ENCODE results near the gene DCP1A. TPM values are rescaled to one million over a fixed set of nuclear protein-coding genes. Genes with fewer than 3 reads are reported as not detected.

Gene DCP1A
- polyA plus RNA-seq, 1 of the 3 experiments (the other 2 are of a cell fraction) = 12.9 TPM

DNA sequence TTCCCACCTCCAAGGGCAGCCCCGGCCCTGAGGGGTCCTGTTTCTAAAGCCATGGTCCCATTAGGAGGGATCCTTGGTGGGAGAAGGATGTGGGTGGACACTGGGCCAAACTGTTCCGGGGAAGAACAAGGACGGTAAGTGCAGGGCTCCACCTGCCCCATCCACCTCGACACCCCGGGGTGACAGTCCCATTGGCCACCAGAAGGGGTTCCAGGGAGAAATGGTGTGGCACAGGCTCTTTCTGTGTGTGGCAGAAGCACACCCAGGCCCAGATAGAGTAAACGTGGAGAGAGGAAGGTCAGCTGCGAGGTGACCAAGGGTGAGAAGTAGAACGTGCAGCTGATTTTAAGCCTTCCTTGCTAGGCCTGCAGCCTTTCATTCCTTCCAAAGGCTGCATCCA, 103.6 kb downstream of the DCP1A start:
- no peak for DNase-seq
- Histone ChIP-seq H3K4me2 (no peak overlapping the region), H4K20me1 (ENCODE audit: insufficient read depth) (peaks cover 80% of the 10 kb centered on the region), H3K9me2 (no peaks in the 10 kb centered on the region), H3K4me3 (ENCODE audit: low read depth in 2 of 2, low read length in 1 of 2) (no peak overlapping the region), H3K27me3 (ENCODE audit: insufficient read depth) (no peaks in the 10 kb centered on the region), H2AFZ (ENCODE audit: low read depth) (no peak overlapping the region), H3K79me2 (ENCODE audit: insufficient read depth) (peaks cover 91% of the 10 kb centered on the region), H3K4me1 (ENCODE audit: control insufficient read depth in 1 of 2, insufficient read depth in 2 of 2, low read depth in 1 of 2, low read length in 1 of 2) (peaks cover 5 to 19% of the 10 kb centered on the region in 2 experiments; a peak in 3 of 4 replicates), H3K27ac (ENCODE audit: low read depth in 2 of 2, low read length in 1 of 2) (no peak overlapping the region; a peak in 1 of 4 replicates), H3K36me3 (replicated peaks in 1 of 2; ENCODE audit: control insufficient read depth in 1 of 2, insufficient read depth in 2 of 2, low read length in 1 of 2) (peaks cover 33 to 34% of the 10 kb centered on the region in 2 experiments), H3K9ac (no peak overlapping the region), H3F3A (replicated peaks; ENCODE audit: insufficient read depth) (peaks cover 21% of the 10 kb centered on the region), H3K9me3 (no peaks in the 10 kb centered on the region)
- TF ChIP-seq CHD2 (IDR thresholded peaks at IDR 0.05; ENCODE audit: low read length, partially characterized antibody) (no peak), ELF1 (IDR thresholded peaks at IDR 0.05) (no peak), FOXJ3 (CRISPR knock-in tag; IDR thresholded peaks at IDR 0.05) (no peak)
- ChIA-PET POLR2A (no interaction called here), CTCF (interaction anchor here (1.0 kb wide), 1 partner anchor 27 kb away, joined by 3 read pairs; no protein-coding TSS in a partner anchor)
- 79% methylated on average over 7 of the region's 8 CpGs for WGBS (ENCODE audit: low lambda C conversion rate)

DNA sequence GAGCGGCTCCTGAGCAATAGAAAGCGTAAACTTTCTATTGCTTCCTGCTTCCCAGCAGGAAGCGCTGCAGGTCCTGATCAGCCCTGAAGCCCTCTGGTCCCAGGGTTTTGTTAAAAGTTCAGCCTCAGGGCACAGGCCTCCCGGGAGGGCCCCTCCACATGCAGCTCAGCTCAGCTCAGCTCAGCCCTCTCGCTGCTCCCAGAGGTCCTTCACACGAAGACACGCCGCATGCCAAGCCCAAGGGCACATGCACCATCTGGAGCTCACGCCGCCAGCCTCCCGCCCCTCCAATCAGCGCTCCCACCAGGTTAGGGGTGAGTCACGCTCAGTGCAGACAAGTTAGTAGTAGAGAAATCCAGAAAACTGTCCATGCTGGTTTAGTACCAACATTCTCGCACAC, 104.2 kb downstream of the DCP1A start:
- ChIA-PET POLR2A (no interaction called here), CTCF (no interaction called here)
- H3K9me2 ChIP-seq = no peaks in the 10 kb centered on the region
- H3K36me3 ChIP-seq (replicated peaks in 1 of 2; ENCODE audit: control insufficient read depth in 1 of 2, insufficient read depth in 2 of 2, low read length in 1 of 2) = peaks cover 32 to 36% of the 10 kb centered on the region in 2 experiments
- no peak overlapping the region for H3K4me3 ChIP-seq (ENCODE audit: low read depth in 2 of 2, low read length in 1 of 2)
- no peak overlapping the region for H3K4me2 ChIP-seq
- peak; percentile 47 for DNase-seq
- H3K4me1 ChIP-seq (ENCODE audit: control insufficient read depth in 1 of 2, insufficient read depth in 2 of 2, low read depth in 1 of 2, low read length in 1 of 2) = peaks cover 8 to 23% of the 10 kb centered on the region in 2 experiments; a peak in 3 of 4 replicates
- no peaks in the 10 kb centered on the region for H3K9me3 ChIP-seq
- H3K27me3 ChIP-seq (ENCODE audit: insufficient read depth) = no peaks in the 10 kb centered on the region
- no peak overlapping the region for H3K9ac ChIP-seq
- H3K79me2 ChIP-seq (ENCODE audit: insufficient read depth) = peaks cover 84% of the 10 kb centered on the region
- H3K27ac ChIP-seq (ENCODE audit: low read depth in 2 of 2, low read length in 1 of 2) = no peak overlapping the region
- H3F3A ChIP-seq (replicated peaks; ENCODE audit: insufficient read depth) = peaks cover 27% of the 10 kb centered on the region
- no peak overlapping the region for H2AFZ ChIP-seq (ENCODE audit: low read depth)
- peaks cover 74% of the 10 kb centered on the region for H4K20me1 ChIP-seq (ENCODE audit: insufficient read depth)
- 91% methylated on average over 6 of the region's 14 CpGs for WGBS (ENCODE audit: low lambda C conversion rate)
- TF ChIP-seq SIN3A (IDR thresholded peaks at IDR 0.05; ENCODE audit: borderline replicate concordance, low read depth, low read length) = no peak
- no peak for TF ChIP-seq SMC3 (IDR thresholded peaks at IDR 0.05; ENCODE audit: low read depth, low read length)
- 0 out of 2 replicates have a peak, but pooled peaks have one; percentile 34 for TF ChIP-seq MAX (IDR thresholded peaks at IDR 0.05; ENCODE audit: low read depth)

GRCh38 chr3:53242642-53243041, 104.7 kb downstream of the DCP1A start:
- Histone ChIP-seq H4K20me1 (ENCODE audit: insufficient read depth) (peaks cover 69% of the 10 kb centered on the region), H3K27me3 (ENCODE audit: insufficient read depth) (no peaks in the 10 kb centered on the region), H3K79me2 (ENCODE audit: insufficient read depth) (peaks cover 79% of the 10 kb centered on the region), H3K27ac (ENCODE audit: low read depth in 2 of 2, low read length in 1 of 2) (peak overlapping the region in 1 of 2 experiments; percentile 6; a peak in 1 of 4 replicates), H3K4me2 (no peak overlapping the region), H2AFZ (ENCODE audit: low read depth) (no peak overlapping the region), H3F3A (replicated peaks; ENCODE audit: insufficient read depth) (peaks cover 32% of the 10 kb centered on the region), H3K9me3 (no peaks in the 10 kb centered on the region), H3K9me2 (no peaks in the 10 kb centered on the region), H3K4me3 (ENCODE audit: low read depth in 2 of 2, low read length in 1 of 2) (no peak overlapping the region), H3K9ac (no peak overlapping the region), H3K36me3 (replicated peaks in 1 of 2; ENCODE audit: control insufficient read depth in 1 of 2, insufficient read depth in 2 of 2, low read length in 1 of 2) (peaks cover 32 to 36% of the 10 kb centered on the region in 2 experiments), H3K4me1 (ENCODE audit: control insufficient read depth in 1 of 2, insufficient read depth in 2 of 2, low read depth in 1 of 2, low read length in 1 of 2) (peaks cover 12 to 27% of the 10 kb centered on the region in 2 experiments; a peak in 3 of 4 replicates)
- CTCF ChIA-PET = interaction anchor here (1.1 kb wide), 2 partner anchors 22 to 37 kb away, joined by 3 to 4 read pairs; no protein-coding TSS in a partner anchor
- POLR2A ChIA-PET = no interaction called here
- no peak for TF ChIP-seq ELF1 (IDR thresholded peaks at IDR 0.05)
- TF ChIP-seq JUND (IDR thresholded peaks at IDR 0.05) = no peak
- TF ChIP-seq IRF3 (IDR thresholded peaks at IDR 0.05; ENCODE audit: low read depth, low read length) = no peak
- TF ChIP-seq, protein P1, sequence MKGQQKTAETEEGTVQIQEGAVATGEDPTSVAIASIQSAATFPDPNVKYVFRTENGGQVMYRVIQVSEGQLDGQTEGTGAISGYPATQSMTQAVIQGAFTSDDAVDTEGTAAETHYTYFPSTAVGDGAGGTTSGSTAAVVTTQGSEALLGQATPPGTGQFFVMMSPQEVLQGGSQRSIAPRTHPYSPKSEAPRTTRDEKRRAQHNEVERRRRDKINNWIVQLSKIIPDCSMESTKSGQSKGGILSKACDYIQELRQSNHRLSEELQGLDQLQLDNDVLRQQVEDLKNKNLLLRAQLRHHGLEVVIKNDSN (IDR thresholded peaks at IDR 0.05; ENCODE audit: borderline replicate concordance, low read depth) = no peak
- WGBS (ENCODE audit: low lambda C conversion rate) = 100% methylated on average over 1 of the region's 4 CpGs
- no peak for DNase-seq

All from SK-N-SH (cell line).